Fibroblast of pulmonary artery (primary cell): Measurements from ENCODE around the gene RHBDF2.
A peak's percentile ranks its signal among the peaks of the same experiment; 100 is the strongest.

Experiments
- DNase-seq: peaks from one replicate; pipeline ENCODE4 v3.0.0-alpha.2; 2010; ENCODE audit warnings: low read depth
- H3K4me3 ChIP-seq: replicated peaks from 2 replicates; pipeline ENCODE4 v1.5.1; 2011; ENCODE audit warnings: low read depth, mild to moderate bottlenecking, control low read depth, low read length, moderate library complexity
- CTCF ChIP-seq: IDR thresholded peaks from 2 replicates; pipeline ENCODE4 v1.5.1; 2011; ENCODE audit warnings: mild to moderate bottlenecking, control low read depth, low read length, inconsistent platforms; ENCODE audit errors: missing control alignments

RHBDF2 gene

GRCh38 chr17:76435751-76436150, 65.5 kb downstream of the RHBDF2 start:
- DNase-seq: no peak
- TF ChIP-seq CTCF: no peak
- H3K4me3 ChIP-seq: no peak overlapping the region

GRCh38 chr17:76434870-76435269, 66.4 kb downstream of the RHBDF2 start:
- H3K4me3 ChIP-seq: no peak overlapping the region
- no peak for TF ChIP-seq CTCF

GRCh38 chr17:76433693-76434092, 67.5 kb downstream of the RHBDF2 start:
- no peak for DNase-seq
- no peak for TF ChIP-seq CTCF
- no peak overlapping the region for H3K4me3 ChIP-seq

More at GRCh38 chr17:76434870-76435269, 66.4 kb downstream of the RHBDF2 start:
- no peak for DNase-seq

DNA sequence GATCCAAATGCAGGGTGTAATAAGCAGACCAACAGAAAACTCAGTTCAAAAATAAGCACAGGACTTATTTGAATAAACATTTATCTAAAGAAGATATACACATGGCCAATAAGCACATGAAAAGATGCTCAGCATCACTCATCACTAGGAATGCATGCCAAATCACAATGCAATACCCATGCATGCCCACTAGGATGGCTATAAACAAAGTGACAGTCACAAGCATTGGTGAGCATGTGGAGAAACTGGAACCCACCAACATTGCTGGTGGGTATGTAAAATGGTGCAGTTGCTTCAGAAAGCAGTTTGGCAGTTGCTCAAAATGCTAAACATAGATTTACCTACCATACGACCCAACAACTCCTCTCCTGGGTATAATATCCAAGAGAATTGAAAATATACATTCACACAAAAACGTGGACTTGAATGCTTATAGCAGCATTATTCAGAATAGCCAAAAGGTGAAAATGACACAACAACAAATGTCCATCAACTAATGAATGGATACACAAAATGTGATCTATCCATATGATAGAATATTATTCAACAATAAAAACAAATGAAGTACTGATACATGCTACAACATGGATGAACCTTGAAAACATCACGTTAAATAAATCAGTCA, 68.4 kb downstream of the RHBDF2 start:
- TF ChIP-seq CTCF: peak; percentile 43
- peak; percentile 32 for DNase-seq
- no peak overlapping the region for H3K4me3 ChIP-seq

DNA sequence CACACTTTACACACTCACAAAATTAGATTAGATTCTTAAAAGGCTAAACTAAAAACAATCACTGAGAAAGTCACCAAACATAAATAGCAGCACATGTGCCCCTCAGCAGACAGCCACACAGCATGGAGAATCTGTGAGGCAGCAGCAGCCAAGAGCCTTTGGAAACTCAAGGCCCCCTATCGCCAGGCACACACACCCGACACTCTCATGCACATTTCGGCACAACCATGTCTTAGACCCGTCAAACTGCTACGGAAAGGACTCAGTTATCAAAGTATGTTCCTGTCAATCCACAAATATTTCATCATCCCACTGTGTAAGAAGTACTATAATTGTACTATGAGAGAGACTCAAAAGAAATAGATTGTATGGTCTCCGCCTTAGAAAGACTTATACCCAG, 69.2 kb downstream of the RHBDF2 start:
- H3K4me3 ChIP-seq: no peak overlapping the region
- no peak for DNase-seq
- TF ChIP-seq CTCF: no peak

DNA sequence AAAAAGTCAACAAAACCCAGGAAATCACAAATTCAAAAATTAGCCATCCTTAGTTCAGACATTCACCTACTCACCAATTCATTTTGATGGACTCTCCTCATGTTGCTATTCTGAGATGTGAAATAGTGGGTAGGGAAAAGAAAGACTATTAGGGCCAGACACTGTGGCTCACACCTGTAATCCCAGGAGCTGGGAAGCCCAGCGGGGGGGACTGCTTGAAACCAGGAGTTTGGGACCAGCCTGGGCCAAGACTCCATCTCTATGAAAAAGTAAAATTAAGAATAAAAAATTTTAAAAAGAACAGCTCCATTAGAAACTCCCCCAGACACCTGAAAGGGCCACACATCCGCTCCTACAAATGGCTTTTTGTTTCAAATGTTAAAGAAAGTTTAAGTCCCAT, 69.7 kb downstream of the RHBDF2 start:
- no peak for TF ChIP-seq CTCF
- DNase-seq: no peak
- H3K4me3 ChIP-seq: no peak overlapping the region

- no peak for DNase-seq
- H3K4me3 ChIP-seq: no peak overlapping the region
- no peak for TF ChIP-seq CTCF
These were observed 72.7 kb downstream of the RHBDF2 start for GRCh38 chr17:76428511-76428910.
